Measurements from ENCODE around the gene PIF1.
"Not testable (repeated sequence)": the region's sequence is repeated elsewhere in the genome, so short reads cannot be mapped to it uniquely, and the experiment has no call there.

The PIF1 gene

GRCh38 chr15:64809649-64810496 lies 15.6 kb downstream of the PIF1 start:
- DNase-seq: peak; percentile 36 to 57 (median 51)

GRCh38 chr15:64808785-64809453 lies 16.5 kb downstream of the PIF1 start:
- DNase-seq: no peak

DNA sequence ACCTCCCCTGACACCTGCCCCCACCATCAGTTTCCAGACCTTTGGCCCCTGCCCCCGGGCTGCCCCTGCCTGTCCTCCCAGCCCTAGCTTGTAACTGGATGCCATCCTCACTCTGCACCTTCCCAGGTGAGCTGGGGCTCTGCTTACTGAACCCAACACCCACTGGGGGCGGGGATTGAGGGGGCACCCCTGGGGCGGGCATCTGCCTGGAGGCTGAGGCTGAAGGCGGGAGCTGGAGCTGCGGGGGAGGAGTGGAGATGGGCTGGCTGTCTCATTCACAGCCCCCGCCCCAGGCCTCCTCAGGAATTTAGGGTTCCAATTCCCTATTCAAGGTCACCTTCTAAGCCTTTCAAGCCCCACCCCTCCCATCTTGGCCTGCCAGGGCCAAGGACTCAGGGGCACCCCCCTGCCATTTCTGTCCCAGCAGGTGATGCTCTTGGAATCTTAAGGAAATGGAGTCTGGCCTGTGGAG lies 17.7 kb downstream of the PIF1 start:
- DNase-seq: no peak

GRCh38 chr15:64807051-64807749 lies 18.2 kb downstream of the PIF1 start:
- no peak for DNase-seq

DNA sequence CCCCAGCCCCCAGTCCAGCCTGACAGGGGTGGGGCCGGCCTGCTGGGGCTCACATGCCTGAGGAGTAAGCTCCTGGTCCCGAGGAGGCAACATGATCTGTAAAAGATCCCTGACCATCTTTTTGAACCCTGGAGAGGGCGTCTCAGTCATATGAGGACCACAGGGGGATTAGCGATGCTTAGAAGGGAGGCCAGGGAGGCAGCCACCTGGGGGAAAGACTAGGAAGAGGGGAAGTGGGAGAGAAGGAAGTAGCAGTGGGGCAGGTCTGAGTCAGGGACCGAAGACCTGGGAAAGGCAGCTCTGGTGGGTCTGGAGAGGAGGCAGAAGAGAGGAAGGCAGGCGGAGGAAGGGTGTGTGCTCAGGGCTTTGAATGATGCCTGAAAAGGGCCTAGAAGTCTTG lies 18.9 kb downstream of the PIF1 start:
- DNase-seq: no peak

- DNase-seq: no peak
Measured at GRCh38 chr15:64804619-64805018, 20.8 kb downstream of the PIF1 start.

GRCh38 chr15:64803526-64803925 lies 21.9 kb downstream of the PIF1 start:
- no peak for DNase-seq

DNA sequence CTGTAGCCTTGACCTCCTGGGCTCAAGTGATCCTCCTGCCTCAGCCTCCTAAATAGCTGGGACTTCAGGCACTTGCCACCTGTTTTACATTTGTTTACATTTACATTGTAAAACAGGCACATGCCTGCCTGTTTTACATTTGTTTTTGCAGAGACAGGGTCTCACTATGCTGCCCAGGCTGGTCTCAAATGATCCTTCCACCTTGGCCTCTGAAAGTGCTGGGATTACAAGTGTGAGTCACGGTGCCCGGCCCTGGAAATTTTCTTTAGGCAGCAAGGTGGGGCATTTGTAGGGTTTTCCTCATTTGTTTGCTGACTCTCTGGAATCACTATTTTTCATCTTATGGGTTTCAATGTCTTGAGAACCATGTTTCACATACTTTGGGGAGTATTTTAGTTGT lies 25.0 kb downstream of the PIF1 start:
- no peak for DNase-seq

DNA sequence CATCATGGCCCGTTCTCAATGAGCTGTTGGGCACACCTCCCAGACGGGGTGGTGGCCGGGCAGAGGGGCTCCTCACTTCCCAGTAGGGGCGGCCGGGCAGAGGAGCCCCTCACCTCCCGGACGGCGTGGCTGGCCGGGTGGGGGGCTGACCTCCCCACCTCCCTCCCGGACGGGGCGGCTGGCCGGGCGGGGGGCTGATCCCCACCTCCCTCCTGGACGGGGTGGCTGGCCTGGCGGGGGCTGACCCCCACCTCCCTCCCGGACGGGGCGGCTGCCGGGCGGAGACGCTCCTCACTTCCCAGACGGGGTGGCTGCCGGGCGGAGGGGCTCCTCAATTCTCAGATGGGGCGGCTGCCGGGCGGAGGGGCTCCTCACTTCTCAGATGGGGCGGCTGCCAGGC lies 26.5 kb downstream of the PIF1 start:
- DNase-seq: not testable (repeated sequence)

GRCh38 chr15:64795921-64796320 lies 29.5 kb downstream of the PIF1 start:
- DNase-seq: not testable (repeated sequence)

DNA sequence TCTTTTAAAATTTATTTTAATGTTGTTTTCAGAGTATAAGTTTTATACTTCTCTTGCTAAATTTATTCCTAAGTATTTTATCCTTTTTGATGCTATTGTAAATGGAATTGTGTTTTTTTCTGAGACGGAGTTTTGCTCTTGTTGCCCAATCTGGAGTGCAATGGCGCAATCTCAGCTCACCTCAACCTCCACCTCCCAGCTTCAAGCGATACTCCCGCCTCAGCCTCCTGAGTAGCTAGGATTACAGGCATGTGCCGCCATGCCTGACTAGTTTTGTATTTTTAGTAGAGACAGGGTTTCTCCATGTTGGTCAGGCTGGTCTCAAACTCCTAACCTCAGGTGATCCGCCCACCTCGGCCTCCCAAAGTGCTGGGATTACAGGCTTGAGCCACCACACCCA lies 30.1 kb downstream of the PIF1 start:
- not testable (repeated sequence) for DNase-seq

DNA sequence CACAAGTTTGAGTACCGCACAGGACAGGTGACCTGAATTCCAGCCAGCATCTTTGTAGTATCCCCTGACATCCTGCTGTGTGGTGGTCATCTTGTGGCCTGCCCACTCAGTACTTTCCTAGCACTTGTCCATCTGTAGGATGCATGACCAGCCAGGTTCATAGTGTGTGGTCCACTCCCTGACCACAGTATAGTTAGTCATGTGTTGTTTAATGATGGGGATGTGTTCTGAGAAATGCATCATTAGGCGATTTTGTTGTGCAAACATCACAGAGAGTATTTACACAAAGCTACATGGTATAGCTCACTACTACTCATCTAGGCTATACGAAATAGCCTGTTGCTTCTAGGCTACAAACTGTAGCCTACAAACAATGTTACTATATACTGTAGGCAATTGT lies 33.2 kb downstream of the PIF1 start:
- DNase-seq: no peak

DNA sequence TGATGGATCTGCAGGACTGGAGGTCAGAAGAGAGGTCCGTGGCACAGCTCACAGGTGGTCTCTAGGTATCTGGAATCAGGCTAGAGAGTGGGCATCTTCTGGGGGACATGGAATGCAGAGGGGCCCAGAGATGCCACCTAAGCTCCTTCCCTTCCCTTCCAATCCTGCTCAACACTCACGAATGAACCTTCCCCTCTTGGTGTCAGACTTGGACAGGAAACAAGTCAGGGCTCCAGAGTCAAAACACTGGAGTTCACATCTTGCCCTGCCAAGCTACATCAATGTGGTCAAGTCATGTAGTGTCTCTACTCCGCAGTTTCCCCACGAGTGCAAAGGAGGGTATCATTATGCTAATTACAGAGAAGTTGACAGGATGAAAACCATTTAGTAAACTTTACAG lies 34.0 kb downstream of the PIF1 start:
- no peak for DNase-seq

- DNase-seq: no peak
Measured at GRCh38 chr15:64783796-64784195, 41.7 kb downstream of the PIF1 start.

- DNase-seq: no peak
Measured at GRCh38 chr15:64782751-64783150, 42.7 kb downstream of the PIF1 start.

GRCh38 chr15:64781299-64781698 lies 44.1 kb downstream of the PIF1 start:
- DNase-seq: no peak

DNA sequence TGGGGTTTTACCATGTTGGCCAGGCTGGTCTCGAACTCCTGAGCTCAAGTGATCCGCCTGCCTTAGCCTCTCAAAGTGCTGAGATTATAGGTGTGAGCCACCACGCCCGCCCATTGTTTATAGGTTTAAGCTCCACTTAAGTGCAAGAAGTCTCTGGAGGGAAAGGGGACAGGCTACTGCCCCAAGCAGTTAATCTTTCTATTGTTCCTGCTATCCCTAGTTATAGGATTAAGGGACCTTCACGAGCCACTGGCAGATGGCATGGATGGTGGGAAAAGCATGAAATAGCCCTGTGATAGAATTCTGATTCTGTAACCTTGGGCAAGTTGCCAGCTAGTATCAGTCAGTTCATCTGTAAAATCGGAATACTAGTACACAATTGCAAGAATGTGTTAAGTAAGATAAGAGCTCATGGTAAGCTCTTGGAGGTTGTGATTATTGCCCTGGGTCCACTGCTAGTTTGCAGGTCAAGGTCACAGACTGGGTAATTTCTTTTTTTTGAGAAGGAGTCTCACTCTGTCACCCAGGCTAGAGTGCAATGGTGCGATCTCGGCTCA lies 44.8 kb downstream of the PIF1 start:
- DNase-seq: no peak

DNA sequence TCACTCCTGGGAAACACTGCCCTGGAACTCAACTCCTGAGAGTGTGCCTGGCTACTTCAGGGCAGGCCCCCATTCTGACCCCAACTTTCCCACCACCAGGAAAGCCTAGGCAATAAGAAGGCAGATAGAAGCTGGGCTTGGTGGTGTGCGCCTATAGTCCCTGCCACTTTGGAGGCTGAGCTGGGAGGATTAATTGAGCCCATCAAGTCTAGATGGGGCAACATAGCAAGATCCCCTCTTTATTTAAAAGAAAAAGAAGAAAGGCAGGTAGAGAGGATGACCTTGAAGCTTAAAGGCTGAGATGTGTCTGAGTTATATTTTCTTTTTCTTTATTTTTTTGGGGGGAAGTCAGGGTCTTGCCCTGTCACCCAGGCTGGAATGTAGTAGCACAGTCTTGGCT lies 45.8 kb downstream of the PIF1 start:
- no peak for DNase-seq

- DNase-seq: no peak
Measured at GRCh38 chr15:64779024-64779423, 46.4 kb downstream of the PIF1 start.

GRCh38 chr15:64776402-64776786 lies 49.1 kb downstream of the PIF1 start:
- no peak for DNase-seq

- no peak for DNase-seq
Measured at GRCh38 chr15:64775551-64776401, 49.7 kb downstream of the PIF1 start, which contains the start of gene RBPMS2. TSS of gene RBPMS2 (minus strand) at chr15:64775589. CDS start at chr15:64775319, 270 bp downstream.
